Activated CD4-positive, alpha-beta T cell treated with anti-CD3 and anti-CD28 coated beads for 4 hours (primary cell): ENCODE measurements around the gene CAMTA1.
A peak's percentile ranks its signal among the peaks of the same experiment; 100 is the strongest.

ENCODE experiments used
- DNase-seq, 2 donors: peaks; one replicate each; pipeline ENCODE4 v3.0.0-alpha.2; 2020

The CAMTA1 gene

GRCh38 chr1:6941786-6942185 lies 156.5 kb downstream of the CAMTA1 start:
- no peak for DNase-seq

GRCh38 chr1:6942990-6943389 lies 157.7 kb downstream of the CAMTA1 start:
- DNase-seq, result no peak

GRCh38 chr1:6944434-6944833 lies 159.2 kb downstream of the CAMTA1 start:
- no peak for DNase-seq

- DNase-seq, result no peak
Observed at GRCh38 chr1:6947952-6948351, 162.7 kb downstream of the CAMTA1 start.

DNA sequence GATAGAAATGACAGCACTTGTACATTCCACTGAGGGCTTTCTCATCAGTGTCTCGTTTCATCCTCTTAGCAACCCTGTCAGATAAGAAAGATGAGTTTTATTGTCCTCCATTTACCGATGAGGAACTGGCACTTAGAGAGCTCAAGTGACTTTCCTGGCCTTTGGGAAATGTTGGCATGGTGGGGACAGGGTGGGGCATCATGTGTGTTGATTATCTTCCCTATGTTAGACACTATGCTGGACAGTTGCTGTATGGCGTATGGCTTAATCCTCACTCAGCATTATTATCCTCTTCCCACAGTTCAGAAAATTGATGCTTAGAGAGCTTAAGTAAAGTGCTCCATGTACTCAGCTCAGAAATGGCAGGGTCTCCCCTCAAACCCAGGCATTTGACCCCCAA lies 163.2 kb downstream of the CAMTA1 start:
- DNase-seq, result no peak

- no peak for DNase-seq
Observed at GRCh38 chr1:6948861-6949260, 163.6 kb downstream of the CAMTA1 start.

GRCh38 chr1:6950001-6950765 lies 164.9 kb downstream of the CAMTA1 start:
- DNase-seq, result no peak

DNA sequence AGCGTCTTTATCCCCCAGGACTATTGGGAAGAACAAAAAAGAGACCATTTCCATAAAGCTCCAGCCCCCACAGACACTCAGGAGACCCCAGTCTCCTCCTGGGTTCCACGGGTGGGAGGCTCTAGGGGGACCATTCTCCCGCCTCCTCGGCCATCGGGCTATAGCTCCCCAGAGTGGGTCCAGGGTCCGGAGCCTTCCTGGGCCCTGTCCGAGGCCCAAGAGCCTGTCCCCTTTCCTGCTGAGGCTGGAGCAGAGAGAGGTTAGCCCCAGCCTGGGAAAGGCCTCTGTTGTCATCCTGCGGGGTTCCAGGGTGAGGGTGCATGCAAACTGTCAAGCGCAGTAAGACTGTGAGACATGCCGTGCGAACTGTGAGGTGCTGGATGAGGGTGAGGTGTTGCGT lies 166.3 kb downstream of the CAMTA1 start:
- DNase-seq, result no peak

DNA sequence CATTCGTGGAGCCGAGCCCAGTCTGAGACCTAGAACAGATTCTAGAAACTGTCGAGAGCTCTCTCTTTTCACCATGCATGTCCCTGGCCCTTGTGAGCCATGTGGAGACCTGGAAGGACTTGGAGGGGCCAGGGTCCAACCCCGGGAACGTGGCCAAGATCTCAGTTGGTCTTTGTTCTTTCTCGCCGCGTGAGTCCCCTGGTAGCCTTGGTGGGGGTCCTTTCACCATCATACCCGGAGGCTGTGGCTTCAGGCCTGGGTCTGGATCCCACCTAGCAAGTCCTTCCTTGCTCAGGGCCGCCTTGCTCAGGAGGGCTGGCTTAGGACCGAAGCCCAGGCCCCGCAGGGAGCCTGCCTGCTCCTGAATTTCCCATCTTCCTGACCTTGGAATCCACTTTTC lies 168.0 kb downstream of the CAMTA1 start:
- DNase-seq, result no peak

- DNase-seq, result no peak
Observed at GRCh38 chr1:6953907-6954364, 168.7 kb downstream of the CAMTA1 start.

DNA sequence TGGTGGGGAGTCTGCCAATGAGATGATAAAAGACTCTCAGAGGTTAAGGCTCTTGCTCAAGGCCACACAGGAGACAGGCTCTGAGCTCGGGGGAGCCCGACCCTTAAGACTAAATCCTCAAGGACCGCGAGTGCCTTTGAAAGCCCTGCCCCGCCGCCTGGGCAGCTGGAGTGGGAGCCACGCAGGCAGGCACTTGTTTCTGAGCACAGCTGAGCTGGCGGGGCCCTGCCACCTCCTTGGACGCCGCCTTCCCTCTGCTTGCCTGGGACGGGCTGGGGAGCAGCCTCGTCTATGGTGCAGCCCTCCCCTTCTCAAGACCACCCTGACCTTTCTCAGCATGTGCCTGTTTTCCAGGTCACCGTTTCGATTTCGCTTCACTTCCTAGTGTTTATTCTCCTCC lies 169.3 kb downstream of the CAMTA1 start:
- no peak for DNase-seq

DNA sequence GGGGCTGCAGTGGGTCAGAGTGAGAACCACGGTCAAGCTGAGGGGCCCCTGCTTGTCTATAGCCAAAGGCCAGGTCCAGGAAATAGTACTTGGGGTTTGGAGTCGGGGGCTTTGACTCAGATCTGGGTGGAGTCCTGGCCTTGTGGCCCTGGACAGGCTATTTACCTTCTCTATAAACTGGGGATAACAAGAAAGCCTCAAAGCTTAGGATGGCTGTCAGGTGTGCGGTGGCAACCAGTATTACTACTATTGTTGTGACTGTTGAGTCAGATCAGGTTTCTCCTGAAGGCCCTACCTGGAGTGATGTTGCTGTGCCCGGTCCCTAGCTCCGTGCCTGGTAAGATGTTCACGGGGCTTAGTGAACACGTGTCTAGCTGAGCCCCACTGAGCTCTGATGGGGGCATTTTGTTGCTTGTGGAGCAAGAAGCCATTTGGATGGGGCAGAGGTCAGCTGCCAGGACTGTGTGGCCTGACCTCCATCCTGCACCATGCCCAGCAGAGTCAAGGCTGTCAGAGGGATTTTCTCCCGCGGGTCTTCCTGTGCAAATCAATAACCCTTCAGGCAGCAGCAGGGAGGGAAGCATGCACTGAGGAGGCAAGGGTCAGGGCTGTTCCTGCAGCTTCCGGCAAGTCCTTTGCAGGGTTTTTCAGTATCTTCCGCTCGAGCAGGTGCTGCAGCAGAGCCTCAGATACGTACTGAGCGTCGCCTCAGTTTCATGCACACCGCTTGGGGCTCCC lies 170.3 kb downstream of the CAMTA1 start:
- DNase-seq, result no peak

- no peak for DNase-seq
Observed at GRCh38 chr1:6956488-6957159, 171.4 kb downstream of the CAMTA1 start.

GRCh38 chr1:6957341-6957740 lies 172.1 kb downstream of the CAMTA1 start:
- DNase-seq, result no peak

DNA sequence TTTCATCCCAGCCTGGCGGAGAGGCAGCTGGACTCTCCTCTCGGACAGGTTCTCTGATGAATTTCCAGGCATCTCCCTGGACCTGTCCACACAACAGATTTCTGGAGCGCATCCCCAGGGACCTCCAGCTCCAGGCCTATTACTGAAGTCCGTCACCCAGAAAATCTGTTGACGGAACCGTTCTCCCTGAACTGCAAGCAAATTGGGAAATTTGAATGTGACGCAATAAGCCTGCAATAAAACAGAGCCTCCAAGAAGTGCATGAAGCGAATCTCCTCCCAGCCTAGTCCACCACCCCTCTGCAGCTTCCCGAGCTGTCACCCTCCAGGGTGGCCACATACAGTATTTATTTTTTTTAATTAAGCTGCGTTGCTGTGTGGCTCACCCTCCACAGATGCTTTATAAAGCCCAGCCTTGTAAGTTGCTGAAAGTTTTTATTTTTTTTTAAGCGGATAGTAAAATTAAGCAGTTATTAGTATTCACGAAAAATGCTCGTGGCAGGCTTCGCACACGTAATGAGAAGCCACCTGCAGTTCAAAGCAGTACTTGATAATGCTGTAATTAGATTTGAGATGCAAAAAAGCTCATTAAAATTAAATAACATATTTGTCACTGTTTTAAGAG lies 173.3 kb downstream of the CAMTA1 start:
- DNase-seq, result no peak

GRCh38 chr1:6959491-6959890 lies 174.2 kb downstream of the CAMTA1 start:
- no peak for DNase-seq

DNA sequence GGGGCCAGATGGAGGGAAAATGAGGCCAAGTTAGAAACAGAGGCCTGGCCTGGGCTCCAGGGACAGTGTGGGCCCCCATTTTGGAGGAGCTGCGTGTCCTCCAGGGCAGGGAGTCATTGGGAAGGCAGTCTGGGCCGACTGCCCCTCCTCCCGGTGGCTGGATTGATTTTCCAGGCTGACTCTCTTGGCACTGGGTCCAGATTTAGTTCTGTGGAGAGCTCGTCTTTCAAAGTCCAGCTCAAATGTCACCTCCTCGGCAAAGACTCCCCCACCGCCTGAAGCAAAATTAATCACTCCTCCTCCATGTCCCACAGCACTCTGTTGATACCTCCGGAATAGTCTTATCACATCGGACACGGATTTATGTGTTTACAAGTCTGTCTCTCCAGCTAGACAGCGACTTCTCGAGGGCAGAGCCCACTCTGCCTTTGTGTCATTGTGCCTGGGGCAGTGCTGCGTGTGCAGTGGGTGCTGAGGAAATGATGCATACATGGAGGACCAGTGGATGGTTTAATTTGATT lies 175.1 kb downstream of the CAMTA1 start:
- DNase-seq, result no peak

DNA sequence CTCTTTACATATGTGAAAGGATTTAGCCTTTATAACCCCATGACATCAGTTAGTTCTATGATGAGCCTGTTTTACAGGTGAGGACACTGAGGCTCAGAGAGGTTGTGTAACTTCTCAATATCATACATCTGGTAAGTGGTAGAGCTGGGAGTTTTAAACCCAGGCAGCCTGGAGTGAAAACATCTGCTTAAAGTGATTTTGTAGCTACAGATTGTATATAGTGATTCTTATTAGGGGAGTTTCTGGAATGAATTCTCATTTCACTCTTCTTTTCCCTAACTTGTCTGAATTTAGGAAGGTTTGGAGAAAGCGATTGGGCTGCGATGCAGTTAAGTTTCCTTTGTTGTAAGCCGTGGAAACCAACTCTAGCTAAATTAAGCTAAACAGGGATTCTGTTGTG lies 175.6 kb downstream of the CAMTA1 start:
- no peak for DNase-seq

GRCh38 chr1:6961289-6961688 lies 176.0 kb downstream of the CAMTA1 start:
- no peak for DNase-seq

DNA sequence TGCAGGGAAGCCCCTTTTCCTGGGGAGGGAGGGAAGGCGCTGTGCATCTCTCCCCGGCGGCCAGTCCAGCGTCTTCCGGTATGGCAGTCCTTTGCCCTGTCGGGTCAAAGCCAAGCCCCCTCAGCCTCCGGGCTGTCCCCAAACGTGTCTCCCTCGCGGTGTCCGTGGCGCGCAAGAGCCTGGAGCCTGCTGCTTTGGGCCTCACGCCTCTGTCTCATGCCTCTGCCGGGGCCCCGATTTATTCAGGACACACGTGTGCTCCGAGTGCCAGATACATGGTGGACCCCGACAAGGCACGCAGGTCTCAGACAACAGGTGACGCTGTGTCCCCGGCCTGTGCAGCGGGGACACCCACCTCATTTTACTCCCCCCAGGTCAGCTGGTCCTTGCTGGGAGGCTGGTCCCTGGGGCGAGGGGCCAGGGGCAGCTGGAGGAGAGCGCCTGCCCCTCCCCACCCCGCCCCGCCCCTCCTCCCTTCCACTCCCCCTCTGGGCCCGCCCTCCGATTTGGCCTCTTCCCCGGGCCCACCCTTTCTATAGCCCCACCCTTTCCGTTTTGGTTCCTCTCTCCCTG lies 176.7 kb downstream of the CAMTA1 start:
- DNase-seq, result no peak

- peak; percentile 22 to 50 for DNase-seq
Observed at GRCh38 chr1:6962478-6962995, 177.3 kb downstream of the CAMTA1 start.
